GM21423 (cell line): ENCODE data around the gene DDX55.

Experiments
- ATAC-seq: cut with Tn5 transposase; IDR thresholded peaks from one replicate; pipeline ENCODE4 v1.9.1; 2021; ENCODE audit warnings: mild to moderate bottlenecking, moderate library complexity; ENCODE audit not compliant: unreplicated experiment

DDX55 gene

DNA sequence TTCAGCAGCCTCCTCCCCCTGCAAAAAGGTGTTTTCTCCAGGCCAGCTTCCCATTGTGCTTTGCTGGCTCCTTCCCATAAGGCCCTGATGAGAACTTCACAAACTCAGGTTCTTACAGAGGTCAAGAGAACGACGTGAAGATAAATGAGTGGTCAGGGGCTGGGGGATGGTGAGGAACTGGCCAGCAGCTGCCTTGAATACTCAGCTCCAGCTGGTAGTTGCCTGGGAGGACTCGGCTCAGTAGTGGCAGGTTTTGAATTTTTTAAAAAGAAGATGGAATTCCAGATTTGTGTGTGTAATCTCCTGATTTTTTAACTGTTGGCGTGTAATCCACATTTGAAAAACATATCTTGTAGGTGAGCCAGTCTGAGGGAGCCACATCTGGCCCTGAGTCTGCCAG, 5.9 kb downstream of the DDX55 start:
- no peak for ATAC-seq

DNA sequence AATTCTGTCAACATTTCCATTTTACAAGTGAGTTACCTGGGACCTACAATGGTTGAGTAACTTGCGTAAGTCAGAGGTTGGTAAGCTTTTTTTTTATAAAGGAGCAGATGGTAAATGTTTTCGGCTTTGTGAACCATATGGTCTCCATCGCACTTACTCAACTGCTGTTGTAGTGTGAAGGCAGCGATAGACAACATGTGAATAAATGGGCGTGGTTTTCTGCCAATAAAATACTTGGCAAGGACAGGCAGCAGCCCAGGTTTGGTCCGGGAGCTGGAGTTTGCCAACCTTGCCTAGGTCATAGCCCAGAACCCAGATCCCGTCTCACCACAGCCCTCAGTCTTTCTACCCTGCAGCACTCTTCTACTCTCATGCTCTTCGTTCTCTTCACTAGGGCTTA, 6.3 kb downstream of the DDX55 start:
- ATAC-seq = no peak

DNA sequence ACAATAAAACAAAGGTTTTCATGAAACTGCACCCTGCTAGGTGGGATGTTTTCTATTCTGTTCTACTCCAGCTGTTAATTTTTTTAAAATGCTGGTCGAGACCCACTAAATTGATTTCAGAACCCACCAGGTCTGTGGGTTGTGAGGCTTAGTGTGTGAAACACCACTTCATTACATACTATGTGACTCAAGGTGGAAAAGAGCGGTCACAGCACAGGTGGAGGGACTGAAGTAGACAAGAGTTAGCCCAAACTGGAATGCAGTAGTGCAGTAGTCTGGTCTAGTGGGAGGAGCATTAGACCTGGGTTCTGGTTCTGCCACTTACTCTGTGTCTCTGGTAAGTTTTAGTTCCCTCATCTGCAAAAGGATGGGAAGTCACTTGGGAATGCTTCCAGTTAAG, 12.2 kb downstream of the DDX55 start:
- ATAC-seq = no peak

DNA sequence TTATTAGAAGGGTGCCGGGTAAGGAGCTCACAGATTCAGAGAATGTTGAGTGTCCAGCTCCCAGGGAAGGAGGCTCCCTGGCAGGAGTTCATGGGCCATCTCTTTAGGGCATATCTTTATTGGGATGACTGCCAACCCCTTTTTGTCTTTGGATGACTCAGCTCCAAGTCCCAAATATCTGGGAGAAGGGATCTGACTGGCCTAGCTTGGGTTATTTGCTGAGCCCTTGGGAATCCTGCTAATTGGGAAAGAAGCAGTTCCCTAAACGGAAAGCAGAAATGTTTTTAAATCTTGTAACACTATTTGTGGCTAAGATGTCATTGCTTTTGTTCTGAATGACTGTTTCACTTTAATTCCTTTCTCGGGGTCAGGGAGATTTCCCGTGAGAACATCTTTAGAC, 12.6 kb downstream of the DDX55 start:
- no peak for ATAC-seq

DNA sequence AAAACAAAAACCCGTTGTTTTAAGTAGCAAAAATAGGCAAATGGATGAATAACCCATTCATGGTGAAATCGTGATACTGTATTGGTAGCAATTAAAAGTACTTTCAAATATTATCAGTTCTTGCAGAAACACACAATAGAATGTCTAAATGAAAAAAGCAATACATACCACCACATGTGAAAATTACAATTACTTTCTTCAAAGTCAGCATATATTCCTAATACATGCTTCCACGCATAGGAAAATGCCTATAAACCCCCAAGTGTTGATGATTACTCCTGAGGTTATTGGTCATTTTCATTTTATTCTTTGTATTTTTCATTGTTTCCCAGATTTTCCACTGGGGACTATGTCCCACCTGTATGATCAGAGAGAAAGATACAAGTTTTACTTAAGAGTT, 15.2 kb downstream of the DDX55 start:
- no peak for ATAC-seq

DNA sequence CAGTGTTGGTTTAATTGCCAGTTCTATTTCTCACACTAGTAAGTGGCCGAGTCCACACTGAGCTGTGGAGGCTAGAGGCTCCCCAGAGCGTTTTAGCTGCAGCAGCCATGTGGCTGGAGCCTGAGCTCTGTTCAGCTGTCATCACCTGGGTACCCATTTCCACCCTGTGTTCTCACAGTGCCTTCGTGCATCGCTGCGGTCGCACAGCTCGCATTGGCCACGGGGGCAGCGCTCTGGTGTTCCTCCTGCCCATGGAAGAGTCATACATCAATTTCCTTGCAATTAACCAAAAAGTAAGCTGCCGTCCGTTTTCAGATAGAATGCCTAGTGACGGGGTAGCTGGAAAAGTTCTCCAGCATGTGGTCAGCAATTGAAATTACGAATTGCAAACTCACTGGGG, 15.7 kb downstream of the DDX55 start:
- no peak for ATAC-seq

DNA sequence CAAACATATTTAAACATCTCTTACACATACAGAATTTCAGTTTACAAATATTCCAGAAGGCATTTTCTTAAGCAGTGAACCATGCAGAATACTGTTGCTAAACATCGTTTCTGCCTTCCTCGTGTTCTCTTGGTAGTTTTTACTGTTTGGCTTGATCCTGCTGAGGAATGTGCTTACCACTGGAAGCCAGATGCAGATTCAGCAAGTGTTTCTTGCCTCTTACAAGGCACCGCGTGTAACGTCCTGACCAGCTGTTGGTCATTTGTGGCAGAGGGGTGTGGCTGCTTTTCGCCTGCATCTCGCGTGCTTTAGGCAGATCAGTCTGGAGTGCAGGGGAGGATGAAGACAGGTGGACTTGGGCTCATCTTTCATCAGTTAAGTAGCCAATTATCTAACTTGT, 19.2 kb downstream of the DDX55 start:
- no peak for ATAC-seq

DNA sequence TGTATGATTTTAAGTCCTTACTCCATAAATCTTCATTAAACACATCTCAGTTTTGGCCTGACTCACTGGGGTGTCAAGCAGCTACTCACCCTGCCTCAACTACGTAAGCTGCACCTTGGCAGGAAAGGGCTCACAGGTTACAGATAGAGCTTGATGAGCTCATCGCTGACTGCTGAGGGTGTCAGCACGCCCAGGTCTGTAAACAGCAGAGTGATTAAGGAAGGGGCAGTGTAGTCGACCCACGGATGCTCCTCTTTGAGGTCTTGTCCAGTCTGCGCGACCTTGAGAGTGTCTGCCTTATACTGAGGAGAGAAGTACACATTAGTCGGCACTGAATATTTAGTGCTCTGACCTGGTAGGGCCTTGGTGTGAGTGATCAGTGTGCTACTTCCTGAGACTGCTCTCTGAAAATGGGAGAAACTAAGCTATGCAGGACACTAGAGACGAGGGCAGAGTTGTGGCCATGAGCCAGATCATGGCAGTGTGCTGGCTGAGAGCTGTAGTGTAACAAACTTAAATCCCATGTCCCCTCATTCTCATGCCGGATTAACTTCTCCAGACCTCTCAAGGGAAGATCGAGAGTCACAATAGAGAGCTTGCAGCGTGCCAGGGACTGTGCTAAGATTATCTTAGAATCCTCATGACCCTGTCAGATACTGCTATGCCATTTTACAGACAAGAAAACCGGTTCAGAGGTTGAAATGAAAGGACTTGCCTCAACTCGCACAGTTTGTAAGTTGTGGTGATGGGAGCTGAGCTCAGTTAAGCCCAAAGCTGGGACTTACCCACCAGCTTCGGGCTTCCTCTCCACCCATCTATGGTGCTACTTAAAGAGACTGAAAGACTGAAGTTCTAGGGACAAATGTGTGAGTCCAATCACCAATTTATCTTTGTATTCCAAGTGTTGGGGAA, 20.0 kb downstream of the DDX55 start:
- ATAC-seq = no peak

DNA sequence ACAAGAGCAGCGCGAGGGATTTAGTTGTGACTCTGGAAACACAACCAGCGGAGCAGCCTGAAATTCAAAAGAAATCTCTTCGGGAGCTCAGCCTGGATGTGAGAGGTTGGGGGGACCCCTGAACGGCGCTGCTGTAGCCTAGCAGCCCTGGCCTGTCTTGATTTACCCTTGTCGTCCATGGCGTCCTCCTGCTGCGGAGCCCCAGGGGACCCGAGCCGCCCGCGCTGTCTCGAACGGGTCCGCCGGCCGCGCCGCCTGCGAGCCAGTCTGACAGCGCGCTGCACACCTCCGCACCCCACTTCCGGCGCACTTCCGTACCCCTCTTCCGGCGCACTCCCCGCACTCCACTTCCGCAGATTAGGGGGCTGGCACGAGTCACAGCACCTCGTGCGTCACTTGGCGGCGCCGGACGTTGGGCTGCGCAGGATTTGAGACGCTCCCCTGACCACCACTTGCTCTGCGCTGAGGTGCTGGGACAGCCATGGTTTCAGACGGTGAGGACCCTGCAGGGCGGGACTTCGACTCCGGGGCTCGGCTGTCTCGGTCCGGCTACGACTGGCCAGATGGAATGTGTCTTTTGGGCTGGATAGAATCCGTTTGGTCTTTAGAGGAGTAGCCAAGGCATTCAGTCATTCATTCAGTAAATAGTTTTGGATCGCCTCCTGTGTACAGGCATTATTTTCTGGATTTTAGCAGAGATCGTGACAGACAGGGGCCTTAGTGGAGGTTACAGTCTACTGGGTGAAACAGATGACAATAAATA, 31.7 kb downstream of the DDX55 start, which contains the start of the genes EIF2B1 and GTF2H3:
EIF2B1 (minus strand) TSS at position 308 of the 763 bp plus-strand sequence; CDS start at position 179, 129 bp downstream.
GTF2H3 (plus strand) TSS at position 451 of the 763 bp plus-strand sequence; CDS start at position 482, 31 bp downstream.
- ATAC-seq = peak; percentile 96

DNA sequence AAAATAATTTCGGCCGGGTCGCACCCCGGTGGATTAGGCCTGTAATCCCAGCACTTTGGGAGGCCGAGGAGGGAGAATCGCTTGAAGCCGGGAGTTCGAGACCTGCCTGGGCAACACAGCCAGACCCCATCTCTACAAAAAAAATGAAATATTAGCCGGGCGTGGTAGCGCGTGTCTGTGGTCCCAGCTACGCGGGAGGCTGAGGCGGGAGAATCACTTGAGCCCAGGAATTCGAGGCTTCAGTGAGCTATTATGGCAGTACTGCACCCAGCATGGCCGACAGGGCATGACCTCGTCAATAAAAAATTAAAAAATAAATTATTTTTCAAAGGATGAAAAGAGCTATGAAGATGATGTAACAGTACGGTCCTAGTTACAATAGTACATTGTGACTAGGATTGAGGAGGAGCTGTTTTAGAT, 32.3 kb downstream of the DDX55 start:
- no peak for ATAC-seq

DNA sequence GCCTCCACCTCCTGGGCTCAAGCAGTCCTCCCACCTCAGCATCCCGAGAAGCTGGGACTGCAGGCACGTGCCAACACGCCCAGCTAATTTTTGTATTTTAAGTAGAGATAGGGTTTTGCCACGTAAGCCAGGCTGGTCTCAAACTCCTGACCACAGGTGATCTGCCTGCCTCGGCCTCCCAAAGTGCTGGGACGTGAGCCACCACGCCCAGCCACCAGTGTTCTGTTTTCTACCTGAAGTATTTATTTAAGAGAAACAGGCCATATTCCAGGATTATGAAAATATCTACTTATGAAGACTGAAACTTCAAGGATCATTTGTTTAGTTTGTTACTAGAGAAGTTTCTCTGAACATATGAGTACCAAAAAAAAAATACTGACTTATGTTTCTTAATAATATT, 42.0 kb downstream of the DDX55 start:
- ATAC-seq = no peak

DNA sequence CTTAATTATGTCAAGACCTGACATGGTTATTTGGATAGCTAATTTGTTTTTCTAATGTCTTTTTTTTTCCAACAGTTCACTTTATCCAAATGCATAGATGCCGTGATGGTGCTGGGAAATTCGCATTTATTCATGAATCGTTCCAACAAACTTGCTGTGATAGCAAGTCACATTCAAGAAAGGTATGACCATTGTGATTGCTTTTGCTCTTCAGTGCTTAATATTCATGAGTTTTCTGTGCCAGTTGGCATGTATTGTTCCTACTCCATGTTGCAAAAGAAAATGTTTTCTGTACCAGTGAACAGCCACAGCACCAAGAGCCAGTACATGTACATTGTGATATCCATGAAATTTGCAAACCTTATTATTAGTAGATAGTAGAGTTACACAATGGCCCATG, 43.5 kb downstream of the DDX55 start:
- ATAC-seq = no peak

DNA sequence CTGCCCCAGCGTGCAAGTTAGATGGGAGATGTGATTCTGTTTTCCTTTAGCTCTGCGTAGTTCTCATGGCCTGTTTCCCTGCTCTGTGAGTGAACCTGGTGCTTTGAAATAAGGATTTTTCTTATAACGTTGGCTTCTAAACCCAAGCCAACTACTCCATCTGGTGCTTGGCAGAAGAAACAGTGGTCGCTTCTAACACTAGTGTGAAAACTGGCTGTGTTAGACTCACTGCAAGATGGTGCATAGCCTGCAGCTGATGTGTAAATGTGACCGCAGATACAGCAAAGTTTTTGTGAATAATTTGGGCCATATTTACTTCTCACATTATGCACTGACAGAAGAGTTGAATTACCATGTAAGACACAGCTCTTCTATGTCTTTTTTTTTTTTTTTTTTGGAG, 44.0 kb downstream of the DDX55 start:
- ATAC-seq = no peak

DNA sequence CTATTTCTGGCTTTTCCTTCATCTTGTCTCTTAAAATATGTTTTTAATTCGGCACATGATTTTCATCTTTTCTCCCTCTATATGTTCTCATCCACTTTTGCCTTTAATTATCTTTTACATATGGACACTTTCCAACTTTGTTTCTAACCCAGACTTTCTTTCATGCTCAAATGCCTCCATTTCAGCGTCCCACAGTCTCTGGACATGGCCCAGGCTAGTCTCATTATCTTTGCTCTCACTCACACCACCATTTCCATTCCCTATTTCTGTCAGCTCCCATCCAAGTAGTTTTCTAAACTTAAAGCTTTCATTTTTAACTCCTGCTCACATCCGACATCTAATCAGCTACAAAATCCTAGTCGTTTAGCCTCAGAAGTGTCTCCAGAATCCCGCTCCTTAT, 46.5 kb downstream of the DDX55 start:
- ATAC-seq = no peak

DNA sequence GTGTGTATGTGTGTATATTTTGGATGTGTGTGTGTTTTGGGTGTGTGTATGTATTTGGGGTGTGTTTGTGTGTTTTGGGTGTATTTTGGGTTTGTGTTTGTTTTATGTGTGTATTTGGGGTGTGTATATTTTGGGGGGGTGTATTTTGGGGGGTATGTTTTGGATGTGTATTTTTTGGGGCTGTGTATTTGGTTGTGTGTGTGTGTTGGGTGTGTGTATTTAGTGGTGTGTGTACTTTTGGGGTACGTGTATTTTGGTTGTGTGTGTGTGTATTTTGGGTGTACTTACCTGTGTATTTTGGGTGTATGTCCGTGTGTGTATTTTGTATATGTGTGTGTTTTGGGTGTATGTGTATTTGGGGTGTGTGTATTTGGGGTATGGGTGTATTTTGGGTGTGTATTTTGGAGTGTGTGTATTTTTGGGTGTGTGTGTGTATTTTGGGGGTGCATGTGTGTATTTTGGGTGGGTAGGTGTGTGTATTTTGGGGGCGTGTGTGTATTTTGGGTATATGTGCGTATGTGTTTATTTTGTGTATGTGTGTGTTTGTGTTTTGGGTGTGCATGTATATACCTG, 52.3 kb downstream of the DDX55 start:
- no peak for ATAC-seq

DNA sequence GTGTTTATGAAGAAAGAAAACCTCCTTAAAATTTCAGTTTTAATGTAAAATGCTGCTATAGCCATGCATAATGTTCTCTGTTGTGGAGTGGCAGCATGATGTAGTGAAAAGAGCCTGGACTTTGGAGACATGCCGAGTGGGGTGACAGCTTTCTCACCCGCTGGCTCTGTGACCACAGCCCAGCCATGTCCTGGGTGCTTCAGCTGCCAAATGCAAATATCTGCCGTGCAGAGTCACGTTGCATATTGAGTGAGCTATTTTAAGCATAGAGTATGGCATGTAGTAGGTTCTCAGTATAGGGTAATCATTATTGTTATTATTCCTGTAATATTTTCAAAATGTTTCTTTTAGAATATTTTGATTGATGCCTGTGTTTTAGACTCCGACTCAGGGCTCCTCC, 53.5 kb downstream of the DDX55 start:
- peak; percentile 94 for ATAC-seq

DNA sequence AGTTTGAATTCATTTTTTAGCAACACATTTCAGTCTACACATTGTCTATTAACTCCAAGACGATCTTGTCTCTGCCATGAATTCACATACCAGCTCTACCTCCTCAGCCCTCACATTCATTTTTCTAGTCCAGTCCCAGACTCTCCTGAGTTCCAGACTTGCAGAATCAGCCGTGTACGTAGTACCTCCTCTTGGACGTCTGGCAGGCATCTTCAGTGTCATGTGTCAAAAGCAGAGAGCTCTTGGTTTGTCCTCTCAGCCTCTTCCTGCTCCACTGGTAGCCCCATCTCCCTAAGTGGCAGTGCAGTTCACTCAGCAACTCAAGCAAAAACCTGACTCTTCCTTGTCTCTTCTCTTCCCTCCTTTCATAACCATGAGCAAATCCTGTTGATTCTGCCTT, 54.5 kb downstream of the DDX55 start:
- no peak for ATAC-seq

DNA sequence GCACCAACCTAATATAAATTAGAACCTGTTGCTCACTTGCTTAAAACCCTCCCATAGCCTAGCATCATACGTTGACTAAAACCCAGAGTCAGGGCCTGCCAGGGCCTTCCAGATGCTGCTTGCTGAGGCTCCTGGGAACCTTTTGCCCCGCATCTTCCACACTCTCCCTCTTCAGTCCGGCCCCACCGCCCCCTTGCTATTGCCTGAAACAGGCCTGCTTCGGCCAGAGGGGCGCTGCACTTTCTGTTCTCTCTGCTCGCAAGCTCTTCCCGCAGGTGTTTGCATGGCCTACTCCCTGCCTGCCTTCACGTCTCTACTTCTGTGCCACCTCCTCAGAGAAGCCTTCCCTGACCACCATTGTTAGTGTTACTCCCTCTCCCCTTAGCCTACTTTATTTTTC, 55.3 kb downstream of the DDX55 start:
- no peak for ATAC-seq

DNA sequence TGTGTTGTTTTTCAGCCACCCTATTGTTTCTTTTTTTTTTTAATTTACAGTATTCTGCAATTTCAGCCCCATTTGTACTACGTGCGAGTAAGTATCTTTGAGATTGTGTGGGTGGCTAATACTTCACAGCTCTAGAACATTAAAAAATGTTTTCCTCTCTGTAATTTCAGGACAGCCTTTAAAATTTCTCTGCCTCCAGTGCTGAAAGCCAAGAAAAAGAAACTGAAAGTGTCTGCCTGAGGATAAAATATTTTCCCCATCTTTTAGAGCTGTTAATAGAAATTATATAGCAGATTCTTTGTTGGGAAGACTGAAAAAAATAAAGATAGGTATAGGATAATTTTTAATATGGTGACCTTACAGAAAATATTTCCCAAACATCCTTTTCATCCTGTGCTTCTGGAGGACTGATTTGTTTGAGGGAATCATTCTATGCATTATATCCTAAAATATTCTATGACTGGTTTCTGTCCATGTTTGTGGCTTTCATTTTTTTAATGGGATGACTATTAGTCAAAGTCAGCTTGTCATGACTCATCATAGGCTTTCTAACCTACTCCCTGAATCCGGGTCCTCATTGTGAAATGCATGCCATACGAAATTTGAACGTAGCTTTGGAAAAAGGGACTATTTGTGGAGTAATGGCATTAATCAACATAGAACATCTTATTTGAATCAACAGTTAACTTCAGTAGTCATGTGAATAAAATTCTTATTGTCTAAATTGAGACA, 58.3 kb downstream of the DDX55 start:
- ATAC-seq = no peak

DNA sequence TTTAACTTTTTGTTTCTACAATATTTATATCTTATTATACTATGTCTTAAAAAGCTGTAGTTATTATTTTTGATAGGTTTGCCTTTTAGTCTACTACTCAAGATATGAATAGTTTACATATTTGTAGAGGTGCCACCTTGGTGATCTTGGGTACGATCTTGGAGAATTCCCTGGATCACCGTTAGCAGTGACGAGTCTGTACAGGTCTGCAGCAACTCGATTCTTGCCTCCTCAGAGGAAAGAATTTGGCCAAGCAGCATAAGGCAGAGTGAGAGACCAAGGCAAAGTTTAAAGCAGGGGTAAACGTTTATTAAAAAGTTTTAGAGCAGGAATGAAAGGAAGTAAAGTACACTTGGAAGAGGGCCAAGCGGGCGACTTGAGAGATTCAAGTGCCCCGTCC, 65.9 kb downstream of the DDX55 start:
- ATAC-seq = no peak
